MV-4-11 (cell line): ENCODE data around the gene ZDHHC14.
A peak's percentile ranks its signal among the peaks of the same experiment; 100 is the strongest.
"Not testable (repeated sequence)": the region's sequence is repeated elsewhere in the genome, so short reads cannot be mapped to it uniquely, and the experiment has no call there.

Experiments
- DNase-seq: peaks from one replicate; lab custom pipeline; 2025; lab: John Stamatoyannopoulos, UW

Gene ZDHHC14

GRCh38 chr6:157407646-157408045 is 26.7 kb downstream of the ZDHHC14 start:
- no peak for DNase-seq

GRCh38 chr6:157408427-157408826 is 27.4 kb downstream of the ZDHHC14 start:
- not testable (repeated sequence) for DNase-seq

- DNase-seq = no peak
Measured at GRCh38 chr6:157410045-157410444, 29.1 kb downstream of the ZDHHC14 start.

DNA sequence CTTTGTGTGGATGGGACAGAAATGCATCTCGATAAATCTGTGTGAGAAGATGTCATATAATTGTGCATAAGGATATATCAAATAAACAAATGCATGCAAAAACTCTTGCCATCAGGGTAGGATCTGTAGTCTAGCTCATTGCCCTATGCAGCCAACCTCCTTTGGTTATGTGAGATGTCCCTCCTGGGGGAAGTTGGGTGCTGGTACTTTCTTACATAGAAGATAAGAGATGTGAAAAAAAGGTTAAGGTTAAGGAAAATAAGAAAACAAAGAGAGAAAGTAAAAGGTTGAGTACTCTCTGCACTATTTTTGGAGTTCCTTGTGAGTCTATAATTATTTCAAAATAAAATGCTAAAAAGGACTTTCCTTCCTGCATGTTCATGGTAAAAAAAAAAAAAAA is 30.4 kb downstream of the ZDHHC14 start:
- DNase-seq = no peak

GRCh38 chr6:157412791-157413190 is 31.8 kb downstream of the ZDHHC14 start:
- DNase-seq = no peak

GRCh38 chr6:157420497-157420896 is 39.5 kb downstream of the ZDHHC14 start:
- no peak for DNase-seq

- no peak for DNase-seq
Measured at GRCh38 chr6:157424491-157425020, 43.6 kb downstream of the ZDHHC14 start.

DNA sequence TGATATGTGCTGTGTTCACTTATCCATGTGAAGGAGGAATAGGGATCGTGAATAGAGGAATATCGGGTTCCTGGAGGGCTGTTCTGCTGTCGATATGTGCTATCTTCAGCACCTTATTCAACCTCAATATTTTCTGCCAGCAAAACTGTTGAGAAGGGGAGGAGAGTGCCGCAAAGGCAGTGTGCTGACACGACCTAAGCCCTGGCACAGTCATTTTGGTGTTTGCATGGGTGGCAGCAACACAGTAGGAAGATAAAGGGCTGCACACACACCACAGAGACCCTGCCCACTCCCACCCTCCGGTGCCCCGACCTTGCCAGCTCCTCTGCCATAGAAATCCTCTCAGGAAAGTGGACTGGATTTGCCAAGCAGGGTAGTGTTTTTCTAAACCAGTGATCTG is 47.0 kb downstream of the ZDHHC14 start:
- no peak for DNase-seq

DNA sequence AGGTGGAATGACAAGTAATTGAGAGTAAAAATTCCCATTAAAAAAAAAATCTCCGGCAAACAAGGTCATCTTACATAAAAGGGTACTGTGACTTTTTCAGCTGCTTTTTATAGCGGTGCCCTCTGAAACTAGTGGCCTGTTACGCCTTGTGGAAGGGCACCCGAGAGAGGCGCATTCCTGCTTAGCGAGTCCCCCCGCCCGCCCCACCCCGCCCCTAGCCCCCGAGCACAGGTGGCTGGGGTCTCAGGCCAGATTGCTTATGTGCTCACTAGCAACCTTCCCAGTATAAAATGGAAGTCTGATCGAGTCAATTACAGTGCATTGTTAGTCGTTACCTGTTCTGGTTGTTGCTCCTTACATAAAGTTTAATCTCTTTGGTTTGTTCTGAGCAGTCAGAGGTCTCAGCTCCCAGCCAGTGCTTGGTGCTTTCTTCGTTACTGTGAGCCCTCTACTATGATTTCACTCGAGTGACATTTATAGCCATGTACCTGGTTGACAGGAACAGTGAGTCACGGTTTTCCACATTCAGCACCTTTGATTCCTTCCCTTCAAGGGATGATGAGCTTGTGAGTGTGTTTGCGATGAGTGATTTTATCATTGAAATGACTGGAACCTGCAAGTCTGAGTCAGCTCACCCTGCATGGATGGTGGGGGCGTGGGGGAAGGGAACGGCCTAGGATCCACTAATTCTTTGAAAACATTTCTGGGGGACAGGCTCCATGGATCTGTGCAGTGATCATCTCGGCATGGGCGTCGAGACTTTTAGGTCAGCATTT is 47.6 kb downstream of the ZDHHC14 start:
- no peak for DNase-seq

DNA sequence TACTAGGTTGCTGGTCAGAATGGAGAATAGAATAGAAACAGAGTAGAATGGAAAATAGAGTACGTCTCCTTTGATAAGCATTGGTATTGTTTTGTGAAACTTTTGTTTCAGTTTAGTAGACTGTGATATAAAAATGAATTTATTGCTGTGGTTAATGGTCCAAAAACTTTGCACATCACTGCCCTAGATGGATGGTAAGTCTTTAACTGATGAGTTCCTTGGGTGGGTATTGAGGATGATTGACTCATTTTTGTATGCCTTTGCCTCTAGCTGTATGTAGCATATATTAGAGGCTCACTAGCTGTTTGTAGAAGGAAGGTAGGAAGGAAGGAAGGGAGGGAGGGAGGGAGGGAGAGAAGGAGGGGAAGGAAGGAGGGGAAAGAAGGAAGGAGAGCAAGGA is 48.3 kb downstream of the ZDHHC14 start:
- no peak for DNase-seq

DNA sequence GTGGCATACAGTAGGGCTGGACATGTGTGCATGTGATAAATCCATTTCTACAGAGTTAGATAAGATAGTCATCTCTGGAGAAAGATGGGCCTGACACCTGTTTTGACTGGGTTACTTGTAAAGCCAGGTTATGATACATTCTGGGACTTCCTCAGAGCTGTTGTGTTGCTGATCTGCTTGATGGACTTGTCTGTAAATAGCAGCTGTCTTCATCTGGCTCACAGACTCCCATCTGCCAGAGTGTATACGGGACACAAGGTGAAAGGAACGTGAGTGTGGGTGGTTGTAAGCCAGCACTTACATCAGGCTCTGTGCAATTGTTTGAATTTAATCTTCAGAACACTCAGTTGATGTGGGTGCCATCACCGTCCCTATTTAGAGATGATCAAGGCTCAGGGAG is 49.8 kb downstream of the ZDHHC14 start:
- DNase-seq = no peak

DNA sequence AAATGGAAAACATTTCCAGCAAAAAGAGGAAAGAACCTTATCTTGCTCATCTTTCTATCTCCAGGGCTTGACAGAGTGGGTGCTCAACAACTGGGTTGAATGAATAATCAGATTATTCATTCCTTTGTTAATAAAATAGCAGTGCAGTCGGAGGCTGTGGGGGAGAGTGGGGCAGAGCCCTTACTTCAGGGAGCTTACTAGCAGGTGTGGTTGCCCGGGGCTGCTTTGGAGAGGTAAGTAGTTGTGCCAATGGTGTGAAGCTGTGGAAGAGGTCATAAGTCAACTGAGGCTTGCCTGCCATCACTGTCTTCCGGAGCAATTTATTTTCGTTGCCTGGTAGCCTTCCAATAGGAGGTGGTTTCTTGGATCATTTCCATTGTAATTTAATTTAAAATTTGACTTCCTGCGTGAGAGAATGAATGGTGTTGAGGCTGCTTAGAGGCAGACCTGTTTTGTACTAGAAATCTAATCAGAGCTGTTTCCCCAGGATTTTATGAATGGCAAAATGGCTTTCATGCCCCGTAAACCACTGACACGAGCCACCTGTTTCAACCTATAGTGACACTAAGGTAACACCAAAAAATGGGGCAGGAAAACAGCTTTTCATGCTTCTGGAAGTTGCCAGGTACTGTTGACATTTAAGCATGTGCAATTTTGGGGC is 51.4 kb downstream of the ZDHHC14 start:
- no peak for DNase-seq

DNA sequence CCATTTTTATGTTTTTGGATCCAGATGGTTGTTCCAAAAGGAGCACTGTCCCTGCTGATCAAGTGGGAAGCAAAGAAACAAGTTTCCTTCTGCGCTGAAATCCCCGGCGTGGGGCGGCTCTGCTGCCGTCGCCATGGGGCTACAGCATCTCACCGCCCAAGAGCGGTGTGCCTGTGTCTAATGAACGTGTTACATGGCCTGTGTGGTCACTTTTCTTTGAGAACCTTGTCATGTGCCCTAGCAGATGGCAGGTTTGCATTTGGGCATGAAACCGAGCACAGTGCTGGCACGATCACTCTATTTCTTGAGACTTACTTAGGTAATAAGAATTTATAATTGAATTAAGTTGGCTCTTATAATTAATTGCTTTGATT is 51.9 kb downstream of the ZDHHC14 start:
- DNase-seq = no peak

GRCh38 chr6:157433678-157434081 is 52.7 kb downstream of the ZDHHC14 start:
- no peak for DNase-seq

DNA sequence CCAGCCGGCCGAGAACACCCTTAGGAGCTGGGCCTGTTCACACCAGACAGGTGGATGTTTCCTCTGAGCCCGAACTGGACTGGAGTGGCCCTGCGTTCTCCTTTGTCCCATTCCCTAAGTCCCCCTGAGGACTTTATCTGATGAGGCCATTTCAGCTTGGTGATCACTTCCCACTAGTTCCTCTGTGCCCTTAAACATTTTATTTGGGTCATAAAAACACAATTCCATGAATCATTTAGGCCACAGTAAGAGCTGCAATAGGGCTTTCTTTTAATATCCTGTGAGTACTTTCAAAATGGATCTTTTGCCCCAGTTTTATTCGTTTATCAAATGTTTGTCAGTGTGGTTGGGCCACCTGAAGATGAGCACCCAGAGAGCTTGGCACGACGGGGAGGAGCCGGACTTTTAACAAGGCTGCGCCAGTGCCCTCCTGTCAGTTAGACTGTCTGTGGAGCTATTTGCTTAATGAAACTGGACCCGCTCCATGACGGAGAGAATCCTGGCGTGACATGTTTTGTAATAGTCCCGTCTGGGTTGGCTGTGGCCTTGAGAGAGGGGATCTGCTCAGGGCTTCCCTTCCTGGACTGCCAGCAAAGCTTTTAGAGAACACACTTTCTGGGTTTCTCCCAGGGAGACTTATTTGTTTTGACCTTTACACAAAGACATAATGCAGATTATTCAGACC is 53.5 kb downstream of the ZDHHC14 start:
- no peak for DNase-seq

GRCh38 chr6:157436219-157436943 is 55.4 kb downstream of the ZDHHC14 start:
- DNase-seq = no peak

DNA sequence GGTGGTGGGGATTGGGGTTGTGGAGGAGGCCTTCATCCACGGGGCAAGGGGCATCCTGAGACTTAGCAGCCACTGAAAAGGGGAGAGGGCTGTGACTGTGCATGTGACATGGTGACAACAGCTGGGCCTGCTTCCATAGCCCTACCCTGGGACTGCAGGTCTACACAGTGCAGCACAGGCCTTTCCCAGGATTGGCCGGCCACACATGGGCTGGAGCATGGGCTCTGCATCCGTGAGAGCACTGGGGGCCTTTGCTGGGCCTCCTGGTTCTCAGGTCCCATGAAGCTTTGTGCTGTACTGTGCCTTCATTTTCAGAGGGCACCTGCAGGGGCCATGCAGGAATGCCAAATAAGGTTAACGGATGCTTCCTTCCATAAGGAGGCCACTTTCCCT is 56.0 kb downstream of the ZDHHC14 start:
- no peak for DNase-seq

DNA sequence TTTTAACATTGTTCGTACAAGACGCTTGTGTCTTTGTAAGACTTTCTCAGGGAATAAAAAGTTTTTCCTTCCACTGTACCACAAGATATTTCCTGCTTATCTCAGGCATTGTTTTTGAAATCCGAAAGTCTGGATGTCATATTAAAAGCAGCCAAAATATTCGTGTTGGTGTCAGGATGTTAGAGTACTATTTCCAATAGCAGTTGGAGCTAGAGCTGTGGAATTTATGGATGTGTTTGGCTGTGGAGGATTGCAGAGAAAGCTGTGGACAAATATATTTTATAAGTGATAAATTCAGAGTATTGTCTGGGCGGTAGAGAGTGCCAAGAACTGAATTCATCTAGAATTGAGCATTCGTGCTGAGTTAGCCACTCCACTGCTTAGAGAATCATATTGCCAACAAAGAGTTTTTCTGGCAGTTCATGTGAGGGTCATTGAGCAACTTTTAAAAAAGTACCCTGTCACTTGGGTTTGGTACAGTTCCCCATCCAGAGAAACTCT is 57.7 kb downstream of the ZDHHC14 start:
- DNase-seq = peak; percentile 66

DNA sequence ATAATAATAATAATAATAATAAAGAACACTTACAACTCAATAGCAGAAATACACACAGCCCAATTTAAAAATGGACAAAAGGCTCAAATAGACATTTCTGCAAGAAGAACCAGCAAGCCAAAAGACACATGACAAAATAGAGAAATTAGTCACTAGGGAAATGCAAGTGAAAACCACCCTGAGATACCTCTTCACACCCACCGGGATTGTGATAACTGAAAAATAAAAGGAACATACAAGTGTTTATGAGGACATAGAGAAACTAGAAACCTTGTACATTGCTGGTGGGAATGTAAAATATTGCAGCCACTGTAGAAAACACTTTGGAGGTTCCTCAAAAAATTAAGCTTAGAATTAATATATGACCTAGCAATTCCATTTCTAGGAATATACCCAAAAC is 59.2 kb downstream of the ZDHHC14 start:
- DNase-seq = peak; percentile 23

- peak; percentile 91 for DNase-seq
Measured at GRCh38 chr6:157442291-157442690, 61.3 kb downstream of the ZDHHC14 start.

GRCh38 chr6:157443066-157443800 is 62.2 kb downstream of the ZDHHC14 start:
- peak; percentile 89 for DNase-seq
